ENCODE measurements around the gene AGT.

DNA sequence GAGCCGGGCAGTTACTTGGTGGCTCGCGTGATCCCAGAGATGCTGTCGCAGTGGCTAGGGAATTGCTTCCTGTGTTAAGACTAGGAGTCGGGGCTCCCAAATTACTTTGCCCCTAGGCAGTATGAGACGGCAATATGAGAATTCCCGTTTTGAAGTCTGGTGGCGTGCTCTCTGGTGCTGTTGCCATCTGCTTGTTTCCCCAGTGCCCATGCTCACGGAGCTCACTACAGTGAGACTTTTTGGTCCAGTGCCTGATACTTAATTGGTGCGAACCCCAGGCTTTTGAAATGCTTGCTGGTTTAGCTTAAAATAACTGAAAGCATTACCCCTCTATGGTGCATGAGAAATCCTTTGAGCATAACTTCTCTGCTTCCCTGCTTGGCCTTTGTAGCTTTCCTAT, 22.3 kb downstream of the AGT start:
- no peak for TF ChIP-seq GATA2 (IDR thresholded peaks at IDR 0.05; ENCODE audit: low read depth, low read length)
- no peak for TF ChIP-seq GATA3 (IDR thresholded peaks at IDR 0.05; ENCODE audit: low read depth, low read length)
